GM23338 (cell line): ENCODE results near the gene PIK3R5. TPM values are rescaled to one million over a fixed set of nuclear protein-coding genes. Genes with fewer than 3 reads are reported as not detected.

Source experiments
- ATAC-seq: fragments of 200-7000 bp; cut with Tn5 transposase; 3 replicates; pipeline ENCODE4 v1.9.1; 2020
- DNase-seq: peaks from one replicate; pipeline ENCODE4 v3.0.0-alpha.2; 2015; ENCODE audit warnings: low spot score
- H2AFZ ChIP-seq: fragments of 200-600 bp; sonication (generic); 2 replicates; pipeline ENCODE4 v1.8.0; 2016; ENCODE audit warnings: antibody characterized with exemption, mild to moderate bottlenecking, moderate library complexity
- H3F3A ChIP-seq: fragments of 200-600 bp; sonication (generic); replicated peaks from 2 replicates; pipeline ENCODE4 v1.8.0; 2017; ENCODE audit warnings: antibody characterized with exemption, mixed run types, low read depth
- H3K27ac ChIP-seq: fragments of 200-600 bp; sonication (generic); 2 replicates; pipeline ENCODE4 v1.6.1; 2016; ENCODE audit warnings: low read depth
- H3K27me3 ChIP-seq: fragments of 200-600 bp; sonication (generic); 2 replicates; pipeline ENCODE4 v1.8.0; 2016; ENCODE audit warnings: mild to moderate bottlenecking, mixed run types, moderate library complexity; ENCODE audit not compliant: insufficient read depth
- H3K36me3 ChIP-seq: fragments of 200-600 bp; sonication (generic); 2 replicates; pipeline ENCODE4 v1.8.0; 2016; ENCODE audit warnings: mild to moderate bottlenecking; ENCODE audit not compliant: insufficient read depth
- H3K4me1 ChIP-seq: fragments of 200-600 bp; sonication (generic); 2 replicates; pipeline ENCODE4 v1.8.0; 2016; ENCODE audit warnings: mild to moderate bottlenecking, moderate library complexity; ENCODE audit not compliant: insufficient read depth
- H3K4me2 ChIP-seq: fragments of 200-600 bp; sonication (generic); 2 replicates; pipeline ENCODE4 v1.7.1; 2017; ENCODE audit warnings: mixed run types
- H3K4me3 ChIP-seq: fragments of 200-600 bp; sonication (generic); 2 replicates; pipeline ENCODE4 v1.6.1; 2016; ENCODE audit warnings: mixed run types
- H3K79me2 ChIP-seq: fragments of 200-600 bp; sonication (generic); replicated peaks from 2 replicates; pipeline ENCODE4 v1.8.0; 2017; ENCODE audit warnings: mild to moderate bottlenecking; ENCODE audit not compliant: insufficient read depth
- H3K9me2 ChIP-seq: fragments of 200-600 bp; sonication (generic); 2 replicates; pipeline ENCODE4 v1.8.0; 2017; ENCODE audit not compliant: insufficient read depth
- H4K20me1 ChIP-seq: fragments of 200-600 bp; sonication (generic); replicated peaks from 2 replicates; pipeline ENCODE4 v1.8.0; 2017; ENCODE audit warnings: mild to moderate bottlenecking; ENCODE audit not compliant: insufficient read depth
- H3K27ac Mint-ChIP-seq: 2 replicates; pipeline ENCODE4 v1.8.0; 2020; ENCODE audit warnings: inconsistent platforms, mild to moderate bottlenecking, moderate library complexity, mixed read lengths
- H3K27me3 Mint-ChIP-seq: 3 replicates; pipeline ENCODE4 v1.8.0; 2022; ENCODE audit warnings: low read depth, mild to moderate bottlenecking, moderate library complexity, mixed read lengths, inconsistent platforms; ENCODE audit not compliant: insufficient read depth, poor library complexity
- H3K36me3 Mint-ChIP-seq: 3 replicates; pipeline ENCODE4 v1.8.0; 2021; ENCODE audit warnings: low read depth, mild to moderate bottlenecking, inconsistent platforms, moderate library complexity, mixed read lengths
- H3K4me1 Mint-ChIP-seq: 3 replicates; pipeline ENCODE4 v1.8.0; 2020; ENCODE audit warnings: mild to moderate bottlenecking, inconsistent platforms, mixed read lengths
- H3K4me3 Mint-ChIP-seq: 3 replicates; pipeline ENCODE4 v1.8.0; 2021; ENCODE audit warnings: moderate library complexity, mild to moderate bottlenecking, inconsistent platforms, mixed read lengths
- H3K9me3 Mint-ChIP-seq: 3 replicates; pipeline ENCODE4 v1.8.0; 2020; ENCODE audit warnings: moderate library complexity, mild to moderate bottlenecking, inconsistent platforms, mixed read lengths
- CREB1 ChIP-seq: fragments of 250-450 bp; sonication (Bioruptor Pico); IDR thresholded peaks from 2 replicates; pipeline ENCODE4 v1.5.0; 2020; ENCODE audit warnings: low read depth, mild to moderate bottlenecking, moderate library complexity
- CTCF ChIP-seq, 2 experiments: fragments of 200-600 bp in 1 of 2; sonication (generic) in 1 of 2; conservative IDR thresholded peaks; 2 replicates each; pipeline versions ENCODE4 v1.5.1 to v1.6.1; 2016 to 2017; ENCODE audit warnings: antibody characterized with exemption in 2 of 2, low read depth in 2 of 2, mild to moderate bottlenecking in 2 of 2, moderate library complexity in 1 of 2
- ETS1 ChIP-seq: IDR thresholded peaks from 2 replicates; pipeline ENCODE4 v1.6.1; 2016; ENCODE audit warnings: antibody characterized with exemption
- EZH2 ChIP-seq: fragments of 200-600 bp; sonication (generic); IDR thresholded peaks from one replicate; pipeline ENCODE4 v1.8.0; 2017; ENCODE audit warnings: antibody characterized with exemption, mild to moderate bottlenecking, low read depth; ENCODE audit not compliant: unreplicated experiment
- EZH2phosphoT487 ChIP-seq: fragments of 200-600 bp; sonication (generic); IDR thresholded peaks from one replicate; pipeline ENCODE4 v1.8.1; 2018; ENCODE audit warnings: antibody characterized with exemption; ENCODE audit not compliant: unreplicated experiment
- JUNB ChIP-seq: IDR thresholded peaks from one replicate; pipeline ENCODE4 v1.6.1; 2016; ENCODE audit warnings: antibody characterized with exemption; ENCODE audit not compliant: unreplicated experiment
- NANOG ChIP-seq: IDR thresholded peaks from 2 replicates; pipeline ENCODE4 v1.6.1; 2016; ENCODE audit warnings: antibody characterized with exemption, borderline replicate concordance
- POLR2AphosphoS5 ChIP-seq: IDR thresholded peaks from 2 replicates; pipeline ENCODE4 v1.6.1; 2016; ENCODE audit warnings: antibody characterized with exemption, low read depth
- REST ChIP-seq: IDR thresholded peaks from one replicate; pipeline ENCODE4 v1.6.1; 2018; ENCODE audit warnings: antibody characterized with exemption; ENCODE audit not compliant: unreplicated experiment
- STAT1 ChIP-seq: IDR thresholded peaks from one replicate; pipeline ENCODE4 v1.6.1; 2016; ENCODE audit warnings: antibody characterized with exemption; ENCODE audit not compliant: unreplicated experiment
- ZNF114 ChIP-seq: fragments of 250-450 bp; sonication (Bioruptor Pico); IDR thresholded peaks from 2 replicates; pipeline ENCODE4 v1.5.0; 2020; ENCODE audit warnings: mild to moderate bottlenecking, moderate library complexity
- ZNF331 ChIP-seq: fragments of 250-450 bp; sonication (Bioruptor Pico); IDR thresholded peaks from 2 replicates; pipeline ENCODE4 v1.5.0; 2020; ENCODE audit warnings: low read depth, mild to moderate bottlenecking, moderate library complexity
- ZNF462 ChIP-seq: fragments of 250-450 bp; sonication (Bioruptor Pico); IDR thresholded peaks from 2 replicates; pipeline ENCODE4 v1.5.0; 2020; ENCODE audit warnings: mild to moderate bottlenecking, moderate library complexity
- polyA plus RNA-seq: library from polyadenylated mRNA; unstranded; fragments of >200 nt; fragmentation: Nextera tagmentation; extraction: Ambion mirVana; gene quantifications from 2 replicates; pipeline ENCODE4 v1.2.1, GENCODE V29; 2016
- total RNA-seq: library from RNA; depleted of rRNA; stranded (reverse); fragments of >200 nt; shearing (Covaris generic); gene quantifications from 2 replicates; pipeline ENCODE4 v1.2.3, GENCODE V29; 2014

PIK3R5 gene
- total and polyA plus RNA-seq, 2 experiments from 2014 or later, result 1.7 to 9.4 TPM

GRCh38 chr17:8928347-8928746, 37.2 kb downstream of the PIK3R5 start:
- Histone ChIP-seq H2AFZ (no peak overlapping the region), H3K4me3 (no peak overlapping the region), H3K79me2 (no peaks in the 10 kb centered on the region), H3K4me2 (no peak overlapping the region), H3F3A (no peaks in the 10 kb centered on the region), H3K27me3 (no peaks in the 10 kb centered on the region), H3K9me2 (no peaks in the 10 kb centered on the region; the same call in 1 of the 2 replicates), H3K27ac (no peak overlapping the region), H3K36me3 (no peaks in the 10 kb centered on the region), H3K4me1 (no peaks in the 10 kb centered on the region), H4K20me1 (no peaks in the 10 kb centered on the region)
- Mint-ChIP-seq H3K27ac (no peak overlapping the region), H3K36me3 (0 out of 3 replicates have a peak, but pooled peaks cover 3% of the 10 kb centered on the region), H3K9me3 (peaks cover 36% of the 10 kb centered on the region), H3K4me3 (no peak overlapping the region), H3K27me3 (no peaks in the 10 kb centered on the region), H3K4me1 (no peaks in the 10 kb centered on the region)
- ATAC-seq, result no peak
- DNase-seq, result no peak
- TF ChIP-seq ZNF114, result no peak
- TF ChIP-seq ETS1, result no peak
- TF ChIP-seq POLR2AphosphoS5, result no peak
- TF ChIP-seq STAT1, result no peak
- TF ChIP-seq ZNF331 (CRISPR knock-in tag), result no peak
- no peak for TF ChIP-seq CREB1 (CRISPR knock-in tag)
- no peak for TF ChIP-seq EZH2
- no peak for TF ChIP-seq JUNB
- TF ChIP-seq NANOG, result no peak
- no peak for TF ChIP-seq CTCF (conservative IDR thresholded peaks at IDR 0.05; ENCODE audit: low read depth in 2 of 2)
- TF ChIP-seq EZH2phosphoT487, result no peak
- no peak for TF ChIP-seq ZNF462
- no peak for TF ChIP-seq REST
